NT2/D1 (cell line): ENCODE data around the gene ACCSL.

Experiments used
- SUZ12 ChIP-seq: IDR thresholded peaks from 2 replicates; pipeline ENCODE4 v1.6.1; 2011; ENCODE audit not compliant: insufficient read length, insufficient read depth; ENCODE audit errors: extremely low read depth
- YY1 ChIP-seq: IDR thresholded peaks from 2 replicates; pipeline ENCODE4 v1.6.1; 2011; ENCODE audit not compliant: insufficient read length, insufficient read depth
- ZNF274 ChIP-seq: IDR thresholded peaks from 2 replicates; pipeline ENCODE4 v1.6.1; 2011; ENCODE audit warnings: mild to moderate bottlenecking, low read depth, low read length

- TF ChIP-seq YY1, result no peak
- no peak for TF ChIP-seq ZNF274
- TF ChIP-seq SUZ12, result no peak
Measured at GRCh38 chr11:44057340-44057739, 9.6 kb downstream of the ACCSL start.
